HepG2 (cell line): Measurements from ENCODE around the gene INAFM2. TPM values are rescaled to one million over a fixed set of nuclear protein-coding genes. Genes with fewer than 3 reads are reported as not detected.

ENCODE experiments used
- ARNT ChIP-seq: fragments of 450-650 bp; IDR thresholded peaks from 2 replicates; pipeline ENCODE4 v1.6.1; 2017
- CENPX ChIP-seq: sonication (generic); formaldehyde crosslinking; IDR thresholded peaks from 2 replicates; pipeline ENCODE4 v1.9.0; 2021; ENCODE audit warnings: mild to moderate bottlenecking, missing genetic modification reagents, moderate library complexity
- HES4 ChIP-seq: sonication (generic); formaldehyde crosslinking; IDR thresholded peaks from 2 replicates; pipeline ENCODE4 v1.9.0; 2021; ENCODE audit warnings: mild to moderate bottlenecking, missing genetic modification reagents, borderline replicate concordance
- HMGXB4 ChIP-seq, 2 experiments: sonication (generic) in 1 of 2; formaldehyde crosslinking in 1 of 2; IDR thresholded peaks; 2 replicates each; pipeline versions ENCODE4 v1.4.0 to v1.6.1; 2018 to 2020; ENCODE audit warnings: missing genetic modification reagents in 2 of 2, borderline replicate concordance in 1 of 2, low read depth in 1 of 2, mild to moderate bottlenecking in 1 of 2, missing biosample characterization in 1 of 2
- JUN ChIP-seq: sonication (generic); formaldehyde crosslinking; IDR thresholded peaks from 2 replicates; pipeline ENCODE4 v1.4.0; 2020; ENCODE audit warnings: mild to moderate bottlenecking, missing genetic modification reagents
- TOE1 ChIP-seq: sonication (generic); formaldehyde crosslinking; IDR thresholded peaks from 2 replicates; pipeline ENCODE4 v1.4.0; 2020; ENCODE audit warnings: mild to moderate bottlenecking, missing genetic modification reagents
- XRCC5 ChIP-seq: fragments of 200-400 bp; formaldehyde crosslinking; optimal IDR thresholded peaks from 2 replicates; pipeline ENCODE3; 2017; ENCODE audit warnings: mild to moderate bottlenecking, low read length
- YEATS2 ChIP-seq: sonication (generic); formaldehyde crosslinking; IDR thresholded peaks from 2 replicates; pipeline ENCODE4 v1.4.0; 2020; ENCODE audit warnings: missing genetic modification reagents, borderline replicate concordance
- ZNF337 ChIP-seq: sonication (generic); formaldehyde crosslinking; IDR thresholded peaks from 2 replicates; pipeline ENCODE4 v1.5.1; 2020; ENCODE audit warnings: missing genetic modification reagents, low read depth, mild to moderate bottlenecking, borderline replicate concordance
- ZNF737 ChIP-seq: sonication (generic); formaldehyde crosslinking; IDR thresholded peaks from 2 replicates; pipeline ENCODE4 v1.5.0; 2020; ENCODE audit warnings: missing genetic modification reagents, mild to moderate bottlenecking, borderline replicate concordance
- polyA plus RNA-seq, 8 experiments: library from polyadenylated mRNA; depleted of rRNA in 3 of 8; stranded (reverse) in 7 of 8; unstranded in 1 of 8; fragments of >200 nt; fragmentation: Illumina TruSeq in 4 of 8; extraction: Trizol in 4 of 8; gene quantifications; 2 replicates each; pipeline versions ENCODE4 v1.2.1 to v1.2.3, GENCODE V29; 2011 to 2016; ENCODE audit warnings: low read depth in 4 of 8, missing spikeins in 1 of 8, mixed read lengths in 1 of 8; ENCODE audit not compliant: insufficient read depth in 1 of 8
- total RNA-seq, 5 experiments: library from RNA; depleted of rRNA; stranded (reverse); fragments of >200 nt; fragmentation: Illumina TruSeq; extraction: Trizol; gene quantifications; 2 replicates each; pipeline ENCODE4 v1.2.3, GENCODE V29; 2016; ENCODE audit warnings: low read depth in 1 of 5
- TF ChIP-seq, protein P1 (sequence below): sonication (generic); formaldehyde crosslinking; IDR thresholded peaks from 2 replicates; pipeline ENCODE4 v1.5.1; 2020; ENCODE audit warnings: mild to moderate bottlenecking, missing genetic modification reagents
- TF ChIP-seq, protein P2 (sequence below): sonication (generic); formaldehyde crosslinking; IDR thresholded peaks from 2 replicates; pipeline ENCODE4 v1.5.0; 2020; ENCODE audit warnings: mild to moderate bottlenecking, missing genetic modification reagents, borderline replicate concordance
- TF ChIP-seq, protein P3 (sequence below): sonication (generic); formaldehyde crosslinking; IDR thresholded peaks from 2 replicates; pipeline ENCODE4 v1.5.1; 2020; ENCODE audit warnings: mild to moderate bottlenecking, missing genetic modification reagents, borderline replicate concordance

The INAFM2 gene
- total and polyA plus RNA-seq, 2 of the 13 experiments (the other 11 are each of a cell fraction or from before 2014, with no cell fraction given) = 5.5 to 6.5 TPM

GRCh38 chr15:40279437-40280141 lies 43.9 kb upstream of the INAFM2 start (continued):
- TF ChIP-seq, protein P1, sequence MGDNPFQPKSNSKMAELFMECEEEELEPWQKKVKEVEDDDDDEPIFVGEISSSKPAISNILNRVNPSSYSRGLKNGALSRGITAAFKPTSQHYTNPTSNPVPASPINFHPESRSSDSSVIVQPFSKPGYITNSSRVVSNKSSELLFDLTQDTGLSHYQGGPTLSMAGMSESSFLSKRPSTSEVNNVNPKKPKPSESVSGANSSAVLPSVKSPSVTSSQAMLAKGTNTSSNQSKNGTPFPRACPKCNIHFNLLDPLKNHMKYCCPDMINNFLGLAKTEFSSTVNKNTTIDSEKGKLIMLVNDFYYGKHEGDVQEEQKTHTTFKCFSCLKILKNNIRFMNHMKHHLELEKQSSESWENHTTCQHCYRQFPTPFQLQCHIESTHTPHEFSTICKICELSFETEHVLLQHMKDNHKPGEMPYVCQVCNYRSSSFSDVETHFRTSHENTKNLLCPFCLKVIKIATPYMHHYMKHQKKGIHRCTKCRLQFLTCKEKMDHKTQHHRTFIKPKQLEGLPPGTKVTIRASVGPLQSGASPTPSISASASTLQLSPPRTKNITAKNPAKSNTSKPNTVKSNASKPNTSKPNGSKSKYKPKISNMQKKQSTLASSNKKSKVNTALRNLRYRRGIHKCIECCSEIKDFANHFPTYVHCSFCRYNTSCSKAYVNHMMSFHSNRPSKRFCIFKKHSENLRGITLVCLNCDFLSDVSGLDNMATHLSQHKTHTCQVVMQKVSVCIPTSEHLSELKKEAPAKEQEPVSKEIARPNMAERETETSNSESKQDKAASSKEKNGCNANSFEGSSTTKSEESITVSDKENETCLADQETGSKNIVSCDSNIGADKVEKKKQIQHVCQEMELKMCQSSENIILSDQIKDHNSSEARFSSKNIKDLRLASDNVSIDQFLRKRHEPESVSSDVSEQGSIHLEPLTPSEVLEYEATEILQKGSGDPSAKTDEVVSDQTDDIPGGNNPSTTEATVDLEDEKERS (CRISPR knock-in tag) = no peak
- TF ChIP-seq ARNT (no peak), YEATS2 (CRISPR knock-in tag) (peak; percentile 36; the same call in 1 of the 2 replicates), CENPX (no peak), HES4 (no peak), HMGXB4 (CRISPR knock-in tag; IDR thresholded peaks at IDR 0.05; ENCODE audit: borderline replicate concordance in 1 of 2, low read depth in 1 of 2) (peak; percentile 62 to 66; a peak in 2 of 4 replicates), ZNF737 (no peak), XRCC5 (peak; percentile 58), ZNF337 (CRISPR knock-in tag) (no peak), TOE1 (CRISPR knock-in tag) (no peak), JUN (no peak)
- TF ChIP-seq, protein P2, sequence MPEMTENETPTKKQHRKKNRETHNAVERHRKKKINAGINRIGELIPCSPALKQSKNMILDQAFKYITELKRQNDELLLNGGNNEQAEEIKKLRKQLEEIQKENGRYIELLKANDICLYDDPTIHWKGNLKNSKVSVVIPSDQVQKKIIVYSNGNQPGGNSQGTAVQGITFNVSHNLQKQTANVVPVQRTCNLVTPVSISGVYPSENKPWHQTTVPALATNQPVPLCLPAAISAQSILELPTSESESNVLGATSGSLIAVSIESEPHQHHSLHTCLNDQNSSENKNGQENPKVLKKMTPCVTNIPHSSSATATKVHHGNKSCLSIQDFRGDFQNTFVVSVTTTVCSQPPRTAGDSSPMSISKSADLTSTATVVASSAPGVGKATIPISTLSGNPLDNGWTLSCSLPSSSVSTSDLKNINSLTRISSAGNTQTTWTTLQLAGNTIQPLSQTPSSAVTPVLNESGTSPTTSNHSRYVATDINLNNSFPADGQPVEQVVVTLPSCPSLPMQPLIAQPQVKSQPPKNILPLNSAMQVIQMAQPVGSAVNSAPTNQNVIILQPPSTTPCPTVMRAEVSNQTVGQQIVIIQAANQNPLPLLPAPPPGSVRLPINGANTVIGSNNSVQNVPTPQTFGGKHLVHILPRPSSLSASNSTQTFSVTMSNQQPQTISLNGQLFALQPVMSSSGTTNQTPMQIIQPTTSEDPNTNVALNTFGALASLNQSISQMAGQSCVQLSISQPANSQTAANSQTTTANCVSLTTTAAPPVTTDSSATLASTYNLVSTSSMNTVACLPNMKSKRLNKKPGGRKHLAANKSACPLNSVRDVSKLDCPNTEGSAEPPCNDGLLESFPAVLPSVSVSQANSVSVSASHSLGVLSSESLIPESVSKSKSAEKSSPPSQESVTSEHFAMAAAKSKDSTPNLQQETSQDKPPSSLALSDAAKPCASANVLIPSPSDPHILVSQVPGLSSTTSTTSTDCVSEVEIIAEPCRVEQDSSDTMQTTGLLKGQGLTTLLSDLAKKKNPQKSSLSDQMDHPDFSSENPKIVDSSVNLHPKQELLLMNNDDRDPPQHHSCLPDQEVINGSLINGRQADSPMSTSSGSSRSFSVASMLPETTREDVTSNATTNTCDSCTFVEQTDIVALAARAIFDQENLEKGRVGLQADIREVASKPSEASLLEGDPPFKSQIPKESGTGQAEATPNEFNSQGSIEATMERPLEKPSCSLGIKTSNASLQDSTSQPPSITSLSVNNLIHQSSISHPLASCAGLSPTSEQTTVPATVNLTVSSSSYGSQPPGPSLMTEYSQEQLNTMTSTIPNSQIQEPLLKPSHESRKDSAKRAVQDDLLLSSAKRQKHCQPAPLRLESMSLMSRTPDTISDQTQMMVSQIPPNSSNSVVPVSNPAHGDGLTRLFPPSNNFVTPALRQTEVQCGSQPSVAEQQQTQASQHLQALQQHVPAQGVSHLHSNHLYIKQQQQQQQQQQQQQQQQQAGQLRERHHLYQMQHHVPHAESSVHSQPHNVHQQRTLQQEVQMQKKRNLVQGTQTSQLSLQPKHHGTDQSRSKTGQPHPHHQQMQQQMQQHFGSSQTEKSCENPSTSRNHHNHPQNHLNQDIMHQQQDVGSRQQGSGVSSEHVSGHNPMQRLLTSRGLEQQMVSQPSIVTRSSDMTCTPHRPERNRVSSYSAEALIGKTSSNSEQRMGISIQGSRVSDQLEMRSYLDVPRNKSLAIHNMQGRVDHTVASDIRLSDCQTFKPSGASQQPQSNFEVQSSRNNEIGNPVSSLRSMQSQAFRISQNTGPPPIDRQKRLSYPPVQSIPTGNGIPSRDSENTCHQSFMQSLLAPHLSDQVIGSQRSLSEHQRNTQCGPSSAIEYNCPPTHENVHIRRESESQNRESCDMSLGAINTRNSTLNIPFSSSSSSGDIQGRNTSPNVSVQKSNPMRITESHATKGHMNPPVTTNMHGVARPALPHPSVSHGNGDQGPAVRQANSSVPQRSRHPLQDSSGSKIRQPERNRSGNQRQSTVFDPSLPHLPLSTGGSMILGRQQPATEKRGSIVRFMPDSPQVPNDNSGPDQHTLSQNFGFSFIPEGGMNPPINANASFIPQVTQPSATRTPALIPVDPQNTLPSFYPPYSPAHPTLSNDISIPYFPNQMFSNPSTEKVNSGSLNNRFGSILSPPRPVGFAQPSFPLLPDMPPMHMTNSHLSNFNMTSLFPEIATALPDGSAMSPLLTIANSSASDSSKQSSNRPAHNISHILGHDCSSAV (CRISPR knock-in tag) = no peak
- TF ChIP-seq, protein P3, sequence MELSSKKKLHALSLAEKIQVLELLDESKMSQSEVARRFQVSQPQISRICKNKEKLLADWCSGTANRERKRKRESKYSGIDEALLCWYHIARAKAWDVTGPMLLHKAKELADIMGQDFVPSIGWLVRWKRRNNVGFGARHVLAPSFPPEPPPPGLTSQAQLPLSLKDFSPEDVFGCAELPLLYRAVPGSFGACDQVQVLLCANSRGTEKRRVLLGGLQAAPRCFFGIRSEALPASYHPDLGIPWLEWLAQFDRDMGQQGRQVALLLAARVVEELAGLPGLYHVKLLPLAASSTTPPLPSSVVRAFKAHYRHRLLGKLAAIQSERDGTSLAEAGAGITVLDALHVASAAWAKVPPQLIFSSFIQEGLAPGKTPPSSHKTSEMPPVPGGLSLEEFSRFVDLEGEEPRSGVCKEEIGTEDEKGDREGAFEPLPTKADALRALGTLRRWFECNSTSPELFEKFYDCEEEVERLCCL (CRISPR knock-in tag) = no peak
